Neural crest cell (in vitro differentiated cells): ENCODE data around the gene TNP2. TPM values are rescaled to one million over a fixed set of nuclear protein-coding genes. Genes with fewer than 3 reads are reported as not detected.

Experiments used
- DNase-seq: peaks from one replicate; pipeline ENCODE4 v3.0.0; 2021; ENCODE audit warnings: low read depth, mixed read lengths, low spot score
- H3K27ac Mint-ChIP-seq: one replicate; pipeline ENCODE4 v1.8.0; 2021; ENCODE audit warnings: mild to moderate bottlenecking, mixed read lengths; ENCODE audit not compliant: unreplicated experiment
- H3K27me3 Mint-ChIP-seq: 2 replicates; pipeline ENCODE4 v1.8.0; 2021; ENCODE audit warnings: low read depth, mild to moderate bottlenecking, mixed read lengths
- H3K36me3 Mint-ChIP-seq: 2 replicates; pipeline ENCODE4 v1.8.0; 2021; ENCODE audit warnings: low read depth, mild to moderate bottlenecking, mixed read lengths
- H3K4me1 Mint-ChIP-seq: 2 replicates; pipeline ENCODE4 v1.8.0; 2021; ENCODE audit warnings: mixed read lengths
- H3K4me3 Mint-ChIP-seq: one replicate; pipeline ENCODE4 v1.8.0; 2021; ENCODE audit warnings: mild to moderate bottlenecking, mixed read lengths
- H3K9me3 Mint-ChIP-seq: 2 replicates; pipeline ENCODE4 v1.8.0; 2021; ENCODE audit warnings: mixed read lengths
- CTCF ChIP-seq: fragments of 200-600 bp; sonication (generic); conservative IDR thresholded peaks from 2 replicates; pipeline ENCODE4 v1.5.0; 2021; ENCODE audit warnings: antibody characterized with exemption, mild to moderate bottlenecking
- total RNA-seq: library from RNA; stranded (reverse); gene quantifications from 2 replicates; pipeline ENCODE4 v1.2.1, GENCODE V29; 2021

The TNP2 gene
- total RNA-seq, 1 donor from 2014 or later, result not detected

GRCh38 chr16:11283820-11284248, 14.7 kb upstream of the TNP2 start:
- H3K27me3 Mint-ChIP-seq, result no peaks in the 10 kb centered on the region
- no peak for TF ChIP-seq CTCF
- no peaks in the 10 kb centered on the region for H3K36me3 Mint-ChIP-seq
- no peaks in the 10 kb centered on the region for H3K9me3 Mint-ChIP-seq
- H3K27ac Mint-ChIP-seq, result no peak overlapping the region
- no peaks in the 10 kb centered on the region for H3K4me1 Mint-ChIP-seq
- H3K4me3 Mint-ChIP-seq, result no peak overlapping the region
- DNase-seq, result no peak

- H3K36me3 Mint-ChIP-seq, result no peaks in the 10 kb centered on the region
- H3K9me3 Mint-ChIP-seq, result no peaks in the 10 kb centered on the region
- H3K4me3 Mint-ChIP-seq, result no peak within 1 kb of the TSS
- H3K4me1 Mint-ChIP-seq, result no peaks in the 10 kb centered on the region
- H3K27ac Mint-ChIP-seq, result peak within 1 kb of the TSS; percentile 35
- no peak for DNase-seq
- H3K27me3 Mint-ChIP-seq, result no peaks in the 10 kb centered on the region
- no peak for TF ChIP-seq CTCF
Measured at GRCh38 chr16:11280616-11281522, 11.7 kb upstream of the TNP2 start, which contains the start of gene PRM1. Gene PRM1 (minus strand): TSS chr16:11281330. CDS start chr16:11281238, 92 bp downstream.

- Mint-ChIP-seq H3K4me3 (no peak overlapping the region), H3K27ac (peak overlapping the region; percentile 66), H3K27me3 (no peaks in the 10 kb centered on the region), H3K36me3 (no peaks in the 10 kb centered on the region), H3K9me3 (no peaks in the 10 kb centered on the region), H3K4me1 (peaks cover 9% of the 10 kb centered on the region)
- no peak for TF ChIP-seq CTCF
- no peak for DNase-seq
Measured at GRCh38 chr16:11278681-11279628, 9.8 kb upstream of the TNP2 start.

GRCh38 chr16:11277607-11278337, 8.6 kb upstream of the TNP2 start:
- peaks cover 17% of the 10 kb centered on the region for H3K4me1 Mint-ChIP-seq
- no peaks in the 10 kb centered on the region for H3K27me3 Mint-ChIP-seq
- H3K9me3 Mint-ChIP-seq, result no peaks in the 10 kb centered on the region
- no peak for TF ChIP-seq CTCF
- no peaks in the 10 kb centered on the region for H3K36me3 Mint-ChIP-seq
- H3K4me3 Mint-ChIP-seq, result no peak overlapping the region
- DNase-seq, result no peak
- H3K27ac Mint-ChIP-seq, result no peak overlapping the region
